Measurements from ENCODE around the gene MAGEB1.

DNA sequence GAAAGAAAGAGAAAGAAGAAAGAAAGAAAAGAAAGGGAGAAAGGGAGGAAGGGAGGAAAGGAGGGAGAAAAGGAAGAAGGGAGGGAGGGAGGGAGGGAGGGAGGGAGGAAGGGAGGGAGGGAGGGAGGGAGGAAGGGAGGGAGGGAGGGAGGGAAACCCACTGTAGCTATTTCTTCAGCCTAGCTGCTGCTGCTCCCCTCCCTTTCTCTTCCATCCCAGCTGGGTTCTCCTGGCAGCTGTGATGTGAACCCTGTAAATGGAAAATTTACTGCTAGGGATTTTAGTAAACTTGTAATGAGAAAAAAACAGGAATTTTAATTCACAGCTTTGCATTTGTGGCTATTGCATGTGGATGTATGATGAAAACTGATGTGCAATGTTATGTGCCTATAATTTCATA, 54.3 kb downstream of the MAGEB1 start:
- TF ChIP-seq SP1 (IDR thresholded peaks at IDR 0.05) (no peak), ZNF384 (IDR thresholded peaks at IDR 0.05) (no peak), FOXK2 (IDR thresholded peaks at IDR 0.05) (no peak), BHLHE40 (IDR thresholded peaks at IDR 0.05; ENCODE audit: borderline replicate concordance) (no peak), CTBP1 (IDR thresholded peaks at IDR 0.05; ENCODE audit: borderline replicate concordance) (no peak), ELF4 (IDR thresholded peaks at IDR 0.05) (no peak), FOXM1 (IDR thresholded peaks at IDR 0.05; ENCODE audit: borderline replicate concordance) (no peak), TARDBP (IDR thresholded peaks at IDR 0.05) (no peak), NFRKB (IDR thresholded peaks at IDR 0.05) (no peak), FOXA1 (IDR thresholded peaks at IDR 0.05) (no peak)

Measured in HEK293T (cell line).